Smooth muscle cell (in vitro differentiated cells): Measurements from ENCODE around the gene SCN4A. TPM values are rescaled to one million over a fixed set of nuclear protein-coding genes. Genes with fewer than 3 reads are reported as not detected.
A peak's percentile ranks its signal among the peaks of the same experiment; 100 is the strongest.
"Not testable (repeated sequence)": the region's sequence is repeated elsewhere in the genome, so short reads cannot be mapped to it uniquely, and the experiment has no call there.

Source experiments
- DNase-seq: peaks from one replicate; lab custom pipeline; 2025; ENCODE audit not compliant: unreplicated experiment; lab: John Stamatoyannopoulos, UW
- H2AFZ ChIP-seq: fragments of 200-600 bp; sonication (generic); 2 replicates; pipeline ENCODE4 v1.6.0; 2016; ENCODE audit warnings: antibody characterized with exemption, low read depth, mild to moderate bottlenecking
- H3F3A ChIP-seq: fragments of 200-600 bp; sonication (generic); 2 replicates; pipeline ENCODE4 v1.6.0; 2017; ENCODE audit warnings: antibody characterized with exemption, low read depth
- H3K27ac ChIP-seq: fragments of 200-600 bp; sonication (generic); 2 replicates; pipeline ENCODE4 v1.5.1; 2016; ENCODE audit warnings: low read depth, mild to moderate bottlenecking
- H3K27me3 ChIP-seq: fragments of 200-600 bp; sonication (generic); 2 replicates; pipeline ENCODE4 v1.6.1; 2016; ENCODE audit warnings: low read depth, mild to moderate bottlenecking
- H3K36me3 ChIP-seq: fragments of 200-600 bp; sonication (generic); 2 replicates; pipeline ENCODE4 v1.5.1; 2016; ENCODE audit warnings: low read depth
- H3K4me1 ChIP-seq: fragments of 200-600 bp; sonication (generic); 2 replicates; pipeline ENCODE4 v1.5.1; 2016; ENCODE audit warnings: low read depth
- H3K4me2 ChIP-seq: fragments of 200-600 bp; sonication (generic); 2 replicates; pipeline ENCODE4 v1.6.0; 2016; ENCODE audit warnings: mild to moderate bottlenecking
- H3K4me3 ChIP-seq: fragments of 200-600 bp; sonication (generic); 2 replicates; pipeline ENCODE4 v1.5.1; 2016; ENCODE audit warnings: mild to moderate bottlenecking
- H3K79me2 ChIP-seq: fragments of 200-600 bp; sonication (generic); 2 replicates; pipeline ENCODE4 v1.6.0; 2016; ENCODE audit warnings: low read depth, mild to moderate bottlenecking
- H3K9ac ChIP-seq: fragments of 200-600 bp; sonication (generic); 2 replicates; pipeline ENCODE4 v1.6.0; 2016; ENCODE audit warnings: low read depth
- H3K9me3 ChIP-seq: fragments of 200-600 bp; sonication (generic); replicated peaks from 2 replicates; pipeline ENCODE4 v1.5.1; 2016; ENCODE audit warnings: low read depth
- H4K20me1 ChIP-seq: fragments of 200-600 bp; sonication (generic); 2 replicates; pipeline ENCODE4 v1.6.0; 2016; ENCODE audit warnings: low read depth
- CTCF ChIP-seq: fragments of 200-600 bp; sonication (generic); IDR thresholded peaks from 2 replicates; pipeline ENCODE4 v1.5.1; 2017; ENCODE audit warnings: borderline replicate concordance, mild to moderate bottlenecking, antibody characterized with exemption; ENCODE audit not compliant: insufficient read depth, poor library complexity, severe bottlenecking
- WGBS: methylation state at CpG from one replicate; pipeline ENCODE4 v1.1.7; 2016; ENCODE audit warnings: low lambda C conversion rate; 5-methylcytosine and 5-hydroxymethylcytosine counted together
- polyA plus RNA-seq: library from polyadenylated mRNA; unstranded; fragments of >200 nt; fragmentation: Nextera tagmentation; extraction: Ambion mirVana; gene quantifications from 2 replicates; pipeline ENCODE4 v1.2.1, GENCODE V29; 2016
- total RNA-seq: library from RNA; depleted of rRNA; stranded (reverse); fragments of >200 nt; gene quantifications from 2 replicates; pipeline ENCODE4 v1.2.3, GENCODE V29; 2014

SCN4A gene
- total and polyA plus RNA-seq, 2 experiments from 2014 or later: under 0.01 TPM; not detected in 1

GRCh38 chr17:63925615-63926014 lies 47.1 kb downstream of the SCN4A start:
- H2AFZ ChIP-seq: no peak overlapping the region
- H4K20me1 ChIP-seq: no peaks in the 10 kb centered on the region
- no peak for TF ChIP-seq CTCF
- 70% methylated on average over 5 of the region's 5 CpGs for WGBS
- H3K9ac ChIP-seq: no peak overlapping the region
- H3F3A ChIP-seq: no peaks in the 10 kb centered on the region
- no peaks in the 10 kb centered on the region for H3K36me3 ChIP-seq
- H3K27me3 ChIP-seq: no peaks in the 10 kb centered on the region
- no peaks in the 10 kb centered on the region for H3K4me1 ChIP-seq
- no peak for DNase-seq
- H3K79me2 ChIP-seq: no peaks in the 10 kb centered on the region
- no peak overlapping the region for H3K27ac ChIP-seq
- H3K9me3 ChIP-seq: no peaks in the 10 kb centered on the region
- H3K4me2 ChIP-seq: no peak overlapping the region
- H3K4me3 ChIP-seq: no peak overlapping the region

- not testable (repeated sequence) for H3K79me2 ChIP-seq, H3K4me2 ChIP-seq, H3K27me3 ChIP-seq, H3K9me3 ChIP-seq, H2AFZ ChIP-seq, H3K4me3 ChIP-seq, H4K20me1 ChIP-seq, H3K9ac ChIP-seq, H3K4me1 ChIP-seq, H3K36me3 ChIP-seq, DNase-seq, H3K27ac ChIP-seq, H3F3A ChIP-seq
- whole genome bisulfite sequencing: 93% methylated on average over 9 of the region's 9 CpGs
These were observed 50.3 kb downstream of the SCN4A start for GRCh38 chr17:63922402-63922801.

GRCh38 chr17:63920779-63921178 lies 51.9 kb downstream of the SCN4A start:
- H3K36me3 ChIP-seq, DNase-seq, H3K9ac ChIP-seq, H4K20me1 ChIP-seq, H3F3A ChIP-seq, H3K27ac ChIP-seq, H3K79me2 ChIP-seq, H2AFZ ChIP-seq, H3K4me3 ChIP-seq, H3K4me2 ChIP-seq, H3K4me1 ChIP-seq, H3K9me3 ChIP-seq, H3K27me3 ChIP-seq: not testable (repeated sequence)
- 94% methylated on average over 5 of the region's 5 CpGs for WGBS

GRCh38 chr17:63920050-63920449 lies 52.7 kb downstream of the SCN4A start:
- not testable (repeated sequence) for H3K27ac ChIP-seq, H3K9me3 ChIP-seq, H3K4me2 ChIP-seq, H3F3A ChIP-seq, H3K4me3 ChIP-seq, H3K79me2 ChIP-seq, DNase-seq, H4K20me1 ChIP-seq, H2AFZ ChIP-seq, H3K27me3 ChIP-seq, H3K4me1 ChIP-seq, H3K9ac ChIP-seq, H3K36me3 ChIP-seq
- WGBS: 83% methylated on average over 6 of the region's 6 CpGs

GRCh38 chr17:63919311-63919723 lies 53.4 kb downstream of the SCN4A start:
- Histone ChIP-seq H3F3A (no peaks in the 10 kb centered on the region), H3K9ac (no peak overlapping the region), H4K20me1 (no peaks in the 10 kb centered on the region), H3K27ac (no peak overlapping the region), H3K4me3 (no peak overlapping the region), H3K36me3 (no peaks in the 10 kb centered on the region), H3K27me3 (peaks cover 5% of the 10 kb centered on the region), H3K4me1 (no peaks in the 10 kb centered on the region), H3K4me2 (no peak overlapping the region), H2AFZ (no peak overlapping the region), H3K79me2 (no peaks in the 10 kb centered on the region), H3K9me3 (no peaks in the 10 kb centered on the region)
- TF ChIP-seq CTCF: peak; percentile 83
- 51% methylated on average over 8 of the region's 8 CpGs for WGBS
- DNase-seq: peak; percentile 18

GRCh38 chr17:63918789-63919305 lies 53.9 kb downstream of the SCN4A start, which contains the start of gene GH1:
Gene GH1 (minus strand): TSS chr17:63918839. CDS start chr17:63918776, 63 bp downstream.
- not testable (repeated sequence) for H3K4me3 ChIP-seq, H3K79me2 ChIP-seq, H3K36me3 ChIP-seq, DNase-seq, H2AFZ ChIP-seq, H4K20me1 ChIP-seq, H3F3A ChIP-seq, H3K9ac ChIP-seq, H3K9me3 ChIP-seq, H3K27ac ChIP-seq, H3K27me3 ChIP-seq, H3K4me2 ChIP-seq, H3K4me1 ChIP-seq
- 53% methylated on average over 9 of the region's 10 CpGs for WGBS
